NCI-H748 treated with DMSO at 0.1 percent for 48 hours (cell line): ENCODE data around the gene SIK2.

ENCODE experiments used
- DNase-seq: peaks from one replicate; lab custom pipeline; 2025; lab: John Stamatoyannopoulos, UW

Gene SIK2

GRCh38 chr11:111729831-111730311 lies 127.6 kb downstream of the SIK2 start:
- no peak for DNase-seq

GRCh38 chr11:111730871-111731591 lies 128.8 kb downstream of the SIK2 start:
- peak; percentile 12 for DNase-seq

GRCh38 chr11:111731821-111732220 lies 129.6 kb downstream of the SIK2 start:
- no peak for DNase-seq

GRCh38 chr11:111733016-111733415 lies 130.8 kb downstream of the SIK2 start:
- no peak for DNase-seq

GRCh38 chr11:111733611-111734088 lies 131.4 kb downstream of the SIK2 start:
- no peak for DNase-seq

GRCh38 chr11:111734101-111734953 lies 132.1 kb downstream of the SIK2 start:
- DNase-seq = no peak

GRCh38 chr11:111734954-111735261 lies 132.7 kb downstream of the SIK2 start:
- no peak for DNase-seq

- peak; percentile 16 for DNase-seq
Observed at GRCh38 chr11:111735262-111736116, 133.2 kb downstream of the SIK2 start.

- DNase-seq = no peak
Observed at GRCh38 chr11:111736181-111736590, 133.9 kb downstream of the SIK2 start.

- no peak for DNase-seq
Observed at GRCh38 chr11:111736621-111737443, 134.6 kb downstream of the SIK2 start.

- DNase-seq = no peak
Observed at GRCh38 chr11:111737444-111738210, 135.4 kb downstream of the SIK2 start.

GRCh38 chr11:111739299-111739698 lies 137.1 kb downstream of the SIK2 start:
- no peak for DNase-seq

GRCh38 chr11:111741751-111742150 lies 139.5 kb downstream of the SIK2 start:
- DNase-seq = no peak

- DNase-seq = no peak
Observed at GRCh38 chr11:111743700-111744099, 141.5 kb downstream of the SIK2 start.

- DNase-seq = no peak
Observed at GRCh38 chr11:111745719-111746504, 143.7 kb downstream of the SIK2 start.

GRCh38 chr11:111748035-111748804 lies 146.0 kb downstream of the SIK2 start:
- DNase-seq = no peak

- no peak for DNase-seq
Observed at GRCh38 chr11:111749646-111750045, 147.4 kb downstream of the SIK2 start.

GRCh38 chr11:111756097-111756496 lies 153.8 kb downstream of the SIK2 start:
- no peak for DNase-seq

GRCh38 chr11:111759376-111759775 lies 157.1 kb downstream of the SIK2 start:
- no peak for DNase-seq
